Activated CD8-positive, alpha-beta T cell treated with anti-CD3 and anti-CD28 coated beads, Interleukin-2, amount 10 ng/mL, durations not matched to agents 7 days and 5 days (primary cell): Measurements from ENCODE around the gene STX18. TPM values are rescaled to one million over a fixed set of nuclear protein-coding genes. Genes with fewer than 3 reads are reported as not detected.

Experiments used
- ATAC-seq: fragments of 150-1000 bp; cut with Tn5 transposase; one replicate; pipeline ENCODE4 v1.10.0; 2021; ENCODE audit warnings: moderate library complexity
- CTCF ChIA-PET: fragments of 350-600 bp; sonication (Branson Sonifier 250); formaldehyde crosslinking; loops from one replicate; lab custom pipeline; 2021; ENCODE audit warnings: antibody characterized with exemption; lab: Charles Lee
- POLR2A ChIA-PET: fragments of 350-600 bp; sonication (Branson Sonifier 250); formaldehyde crosslinking; loops from one replicate; lab custom pipeline; 2021; ENCODE audit warnings: antibody characterized with exemption; lab: Charles Lee
- DNase-seq: peaks from one replicate; pipeline ENCODE4 v3.0.0-alpha.2; 2020
- H3K27ac Mint-ChIP-seq: one replicate; pipeline ENCODE4 v1.8.0; 2021; ENCODE audit warnings: mild to moderate bottlenecking, mixed read lengths
- H3K27me3 Mint-ChIP-seq: one replicate; pipeline ENCODE4 v1.8.0; 2021; ENCODE audit warnings: low read depth, mixed read lengths
- H3K36me3 Mint-ChIP-seq: one replicate; pipeline ENCODE4 v1.8.0; 2021; ENCODE audit warnings: low read depth, mixed read lengths
- H3K4me1 Mint-ChIP-seq: one replicate; pipeline ENCODE4 v1.8.0; 2021; ENCODE audit warnings: low read depth, mixed read lengths
- H3K4me3 Mint-ChIP-seq: one replicate; pipeline ENCODE4 v1.8.0; 2021; ENCODE audit warnings: mild to moderate bottlenecking, mixed read lengths
- H3K9me3 Mint-ChIP-seq: one replicate; pipeline ENCODE4 v1.8.0; 2022; ENCODE audit warnings: mixed read lengths; ENCODE audit not compliant: insufficient read depth
- total RNA-seq, 2 experiments: library from RNA; stranded (reverse); gene quantifications; one replicate each; pipeline ENCODE4 v1.2.3, GENCODE V29; 2021

Gene STX18
- total RNA-seq, 2 experiments from 2014 or later: 21.2 to 24.9 TPM

- CTCF ChIA-PET: interaction anchor here (0.6 to 1.4 kb wide), 9 partner anchors 9 to 99 kb away, joined by 3 to 7 read pairs (median 3); no protein-coding TSS in a partner anchor
- ATAC-seq (no peak), DNase-seq (peak; percentile 31)
- no peak overlapping the region for H3K4me3 Mint-ChIP-seq
- H3K4me1 Mint-ChIP-seq: peaks cover 19% of the 10 kb centered on the region
- H3K27me3 Mint-ChIP-seq: peaks cover 45% of the 10 kb centered on the region
- POLR2A ChIA-PET: interaction anchor here (0.6 to 0.9 kb wide), 2 partner anchors 17 to 137 kb away, joined by 3 to 4 read pairs; partner anchors contain the start of gene TMEM128
- H3K9me3 Mint-ChIP-seq: no peaks in the 10 kb centered on the region
- no peak overlapping the region for H3K27ac Mint-ChIP-seq
- no peaks in the 10 kb centered on the region for H3K36me3 Mint-ChIP-seq
Observed at GRCh38 chr4:4384837-4385236, 157.0 kb downstream of the STX18 start.

GRCh38 chr4:4383085-4383484 is 158.8 kb downstream of the STX18 start:
- Mint-ChIP-seq H3K4me3 (no peak overlapping the region), H3K9me3 (no peaks in the 10 kb centered on the region), H3K4me1 (peaks cover 13% of the 10 kb centered on the region), H3K27ac (no peak overlapping the region), H3K27me3 (peaks cover 37% of the 10 kb centered on the region), H3K36me3 (no peaks in the 10 kb centered on the region)
- ChIA-PET CTCF (interaction anchor here (0.8 to 1.4 kb wide), 2 partner anchors 21 to 48 kb away, joined by 3 read pairs; no protein-coding TSS in a partner anchor), POLR2A (no interaction called here)
- ATAC-seq (no peak), DNase-seq (no peak)

- CTCF ChIA-PET: no interaction called here
- peaks cover 27% of the 10 kb centered on the region for H3K27me3 Mint-ChIP-seq
- no peak for DNase-seq
- H3K36me3 Mint-ChIP-seq: no peaks in the 10 kb centered on the region
- H3K9me3 Mint-ChIP-seq: no peaks in the 10 kb centered on the region
- POLR2A ChIA-PET: no interaction called here
- H3K4me1 Mint-ChIP-seq: no peaks in the 10 kb centered on the region
- H3K4me3 Mint-ChIP-seq: no peak overlapping the region
- no peak for ATAC-seq
- H3K27ac Mint-ChIP-seq: no peak overlapping the region
Observed at GRCh38 chr4:4379540-4380087, 162.2 kb downstream of the STX18 start.

GRCh38 chr4:4377732-4378460 is 164.0 kb downstream of the STX18 start:
- DNase-seq (no peak), ATAC-seq (no peak)
- no peak overlapping the region for H3K27ac Mint-ChIP-seq
- ChIA-PET POLR2A (no interaction called here), CTCF (no interaction called here)
- H3K27me3 Mint-ChIP-seq: peaks cover 16% of the 10 kb centered on the region
- H3K9me3 Mint-ChIP-seq: no peaks in the 10 kb centered on the region
- H3K36me3 Mint-ChIP-seq: no peaks in the 10 kb centered on the region
- H3K4me3 Mint-ChIP-seq: no peak overlapping the region
- no peaks in the 10 kb centered on the region for H3K4me1 Mint-ChIP-seq

- H3K4me3 Mint-ChIP-seq: no peak overlapping the region
- no peaks in the 10 kb centered on the region for H3K4me1 Mint-ChIP-seq
- CTCF ChIA-PET: no interaction called here
- H3K9me3 Mint-ChIP-seq: no peaks in the 10 kb centered on the region
- POLR2A ChIA-PET: no interaction called here
- H3K36me3 Mint-ChIP-seq: no peaks in the 10 kb centered on the region
- H3K27me3 Mint-ChIP-seq: peaks cover 10% of the 10 kb centered on the region
- no peak overlapping the region for H3K27ac Mint-ChIP-seq
- DNase-seq (no peak), ATAC-seq (no peak)
Observed at GRCh38 chr4:4377191-4377590, 164.7 kb downstream of the STX18 start.

DNA sequence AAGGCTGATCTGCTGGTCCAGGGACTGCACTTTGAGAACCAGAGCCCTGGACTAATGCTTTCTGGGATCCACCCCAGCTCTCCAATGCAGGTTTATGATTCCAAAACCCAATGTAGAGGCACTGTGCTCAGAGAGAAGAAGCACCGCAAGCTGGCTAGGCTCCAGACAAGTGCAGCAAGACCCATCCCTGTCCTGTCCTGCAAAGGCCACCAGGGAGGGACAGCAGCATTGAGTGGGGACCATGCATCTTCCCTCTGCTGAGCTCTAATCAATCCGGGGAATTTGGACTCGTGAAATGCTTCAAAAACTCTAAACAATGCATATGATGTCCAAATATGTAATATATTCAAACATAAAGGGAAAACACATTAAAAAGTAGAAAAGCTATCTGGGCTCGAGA is 165.8 kb downstream of the STX18 start:
- no peak overlapping the region for H3K4me3 Mint-ChIP-seq
- H3K36me3 Mint-ChIP-seq: no peaks in the 10 kb centered on the region
- ChIA-PET POLR2A (no interaction called here), CTCF (interaction anchor here (1.5 kb wide), 1 partner anchor 8 kb away, joined by 7 read pairs; no protein-coding TSS in a partner anchor)
- no peaks in the 10 kb centered on the region for H3K9me3 Mint-ChIP-seq
- ATAC-seq (no peak), DNase-seq (no peak)
- no peaks in the 10 kb centered on the region for H3K4me1 Mint-ChIP-seq
- peaks cover 4% of the 10 kb centered on the region for H3K27me3 Mint-ChIP-seq
- H3K27ac Mint-ChIP-seq: no peak overlapping the region

GRCh38 chr4:4374388-4375098 is 167.3 kb downstream of the STX18 start:
- ATAC-seq: no peak
- POLR2A ChIA-PET: no interaction called here

More at GRCh38 chr4:4374388-4375098, 167.3 kb downstream of the STX18 start:
- Mint-ChIP-seq H3K4me1 (no peaks in the 10 kb centered on the region), H3K4me3 (no peak overlapping the region), H3K36me3 (no peaks in the 10 kb centered on the region), H3K27me3 (peaks cover 2% of the 10 kb centered on the region), H3K9me3 (no peaks in the 10 kb centered on the region), H3K27ac (no peak overlapping the region)
- no peak for DNase-seq
- CTCF ChIA-PET: no interaction called here

Other genes starting within 250 kb of the STX18 start
- 10 to 100 TPM; 15.8 to 17.8 TPM for gene NSG1, start 154.9 kb downstream of the STX18 start, total RNA-seq